CD4-positive, alpha-beta T cell treated with Interleukin-2 at 100 ng/mL for 4 hours (primary cell): ENCODE data around the gene PAX2.

ENCODE experiments used
- DNase-seq: peaks from one replicate; pipeline ENCODE4 v3.0.0-alpha.2; 2020; ENCODE audit warnings: low spot score

The PAX2 gene

DNA sequence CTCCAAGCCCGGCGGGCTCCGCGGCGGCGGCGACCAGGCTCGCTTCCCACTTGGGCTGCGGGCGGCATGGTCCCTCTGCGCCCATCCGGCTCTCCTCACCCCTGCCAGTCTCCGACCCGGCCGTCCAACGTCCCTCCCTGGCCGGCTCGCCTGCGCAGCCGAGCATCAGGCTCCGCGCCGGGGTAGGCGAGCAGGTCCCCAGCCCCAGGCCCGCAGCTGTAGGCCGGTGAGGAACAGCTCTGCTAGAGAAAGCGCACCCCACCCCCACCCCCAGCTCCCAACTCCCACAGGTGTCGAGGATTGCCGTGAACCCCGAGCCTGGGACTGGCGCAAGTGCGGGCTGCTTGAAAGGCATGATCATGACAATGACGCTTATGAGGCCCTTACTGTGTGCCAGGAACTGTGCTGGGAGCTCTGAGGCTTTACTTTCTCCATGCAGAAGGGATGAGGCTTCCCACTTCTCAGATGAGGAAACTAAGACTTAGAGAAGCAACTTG lies 20.8 kb upstream of the PAX2 start:
- DNase-seq = no peak

DNA sequence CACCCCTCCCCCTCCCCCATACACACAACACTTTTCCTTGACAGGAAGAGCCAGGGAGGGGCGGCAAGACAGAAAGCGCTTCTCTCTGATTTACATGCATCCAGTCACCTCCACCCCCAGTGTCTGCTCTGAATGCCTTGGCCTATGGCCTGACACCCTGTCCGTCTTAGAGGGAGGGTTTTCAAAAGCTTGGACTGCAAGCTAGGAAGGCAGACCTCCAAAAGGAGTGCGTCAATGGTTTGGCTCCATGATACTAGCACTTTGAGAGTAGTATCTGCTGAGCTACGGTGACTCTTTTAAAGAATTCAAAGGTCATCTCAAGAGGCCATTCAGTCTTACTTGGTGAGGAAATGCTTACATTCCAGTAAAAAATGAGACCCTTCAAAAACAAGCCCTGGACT lies 20.3 kb upstream of the PAX2 start:
- DNase-seq = no peak

DNA sequence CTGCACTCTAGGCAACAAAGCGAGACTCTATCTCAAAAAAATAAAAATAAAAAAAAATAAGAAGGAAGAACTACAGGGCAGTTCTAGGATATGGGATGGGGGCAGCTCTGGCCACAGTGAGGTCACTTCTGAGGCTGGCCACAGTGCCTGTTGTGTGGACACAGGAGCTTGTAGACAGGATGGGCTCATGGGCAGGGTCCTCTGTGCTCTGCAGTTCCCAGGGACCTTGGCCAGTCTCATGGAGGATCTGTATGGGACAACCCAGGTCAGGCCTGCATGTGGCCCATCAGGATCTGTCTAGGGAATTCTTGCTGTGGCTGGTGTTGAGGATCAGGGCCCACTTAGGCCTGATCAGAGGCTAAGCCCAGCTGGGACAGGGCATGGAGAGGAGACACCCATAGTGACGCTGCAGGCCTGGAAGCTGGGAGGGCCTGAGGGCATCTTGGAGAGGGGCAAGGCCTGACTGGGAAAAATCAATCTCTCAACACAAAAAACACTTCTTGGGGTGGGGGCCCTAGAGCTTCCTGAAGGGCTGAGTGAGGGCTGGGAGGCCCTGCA lies 19.4 kb upstream of the PAX2 start:
- DNase-seq = no peak

DNA sequence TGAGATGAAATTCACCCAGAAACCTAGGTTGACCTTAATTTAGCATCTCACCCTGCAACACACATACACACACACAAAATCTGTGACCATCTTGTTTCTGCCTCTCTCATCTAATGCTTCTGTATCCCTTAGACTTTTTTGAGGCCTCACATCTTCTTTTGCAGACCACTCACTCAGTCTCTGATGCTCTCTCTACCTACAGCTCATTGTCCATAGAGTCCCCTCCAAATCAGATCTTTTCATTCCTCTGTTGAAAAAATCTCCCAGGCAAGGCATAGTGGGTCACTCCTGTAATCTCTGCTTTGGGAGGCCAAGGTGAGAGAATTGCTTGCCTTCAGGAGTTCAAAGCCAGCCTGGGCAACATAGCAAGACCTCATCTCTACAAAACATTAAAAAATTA lies 17.6 kb upstream of the PAX2 start:
- DNase-seq = no peak

DNA sequence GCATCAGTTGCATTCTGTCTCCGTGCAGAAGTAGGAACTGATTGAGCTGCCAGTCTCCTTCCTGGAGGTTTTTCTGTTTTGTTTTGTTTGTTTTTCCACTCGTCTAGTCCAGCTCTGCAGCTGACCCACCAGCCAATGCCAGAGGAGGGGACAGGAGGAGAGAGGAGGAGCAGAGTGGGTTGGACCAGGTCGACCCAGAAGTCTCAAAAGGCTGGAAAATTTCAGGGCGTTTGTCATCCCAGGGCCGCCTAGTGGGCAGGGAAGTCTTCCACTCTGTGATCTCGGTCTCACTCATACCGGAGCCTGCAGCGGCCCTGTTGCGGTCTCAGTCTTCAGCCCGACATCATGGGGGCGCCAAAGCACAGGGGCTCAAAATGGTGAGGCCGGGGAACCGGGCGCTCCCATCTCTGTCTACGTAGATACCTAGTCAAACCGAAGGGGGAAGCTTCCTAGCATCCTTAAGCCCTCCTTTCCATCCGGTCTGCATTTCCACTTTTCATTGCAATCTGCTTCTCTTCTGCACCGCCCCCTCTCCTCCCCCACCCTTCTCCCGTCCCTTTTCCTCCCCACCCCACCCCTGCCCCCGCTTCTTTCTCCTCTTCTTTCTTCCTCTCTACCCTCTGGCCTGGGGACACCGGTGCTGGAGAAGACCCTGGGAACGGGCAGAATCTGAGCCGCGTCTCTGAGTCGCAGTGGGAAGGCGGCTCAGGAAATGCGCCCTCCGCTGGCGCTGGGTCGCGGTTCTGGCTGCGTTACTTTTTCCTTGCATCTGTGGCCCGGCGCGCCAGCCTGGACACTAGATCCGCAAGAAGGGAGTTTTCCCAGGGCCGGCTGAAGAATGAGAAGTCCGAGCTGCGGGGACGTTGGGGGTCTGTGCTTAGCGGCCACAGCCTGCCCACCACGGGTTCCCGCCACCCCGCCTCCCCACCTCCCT lies 16.2 kb upstream of the PAX2 start:
- DNase-seq = no peak

DNA sequence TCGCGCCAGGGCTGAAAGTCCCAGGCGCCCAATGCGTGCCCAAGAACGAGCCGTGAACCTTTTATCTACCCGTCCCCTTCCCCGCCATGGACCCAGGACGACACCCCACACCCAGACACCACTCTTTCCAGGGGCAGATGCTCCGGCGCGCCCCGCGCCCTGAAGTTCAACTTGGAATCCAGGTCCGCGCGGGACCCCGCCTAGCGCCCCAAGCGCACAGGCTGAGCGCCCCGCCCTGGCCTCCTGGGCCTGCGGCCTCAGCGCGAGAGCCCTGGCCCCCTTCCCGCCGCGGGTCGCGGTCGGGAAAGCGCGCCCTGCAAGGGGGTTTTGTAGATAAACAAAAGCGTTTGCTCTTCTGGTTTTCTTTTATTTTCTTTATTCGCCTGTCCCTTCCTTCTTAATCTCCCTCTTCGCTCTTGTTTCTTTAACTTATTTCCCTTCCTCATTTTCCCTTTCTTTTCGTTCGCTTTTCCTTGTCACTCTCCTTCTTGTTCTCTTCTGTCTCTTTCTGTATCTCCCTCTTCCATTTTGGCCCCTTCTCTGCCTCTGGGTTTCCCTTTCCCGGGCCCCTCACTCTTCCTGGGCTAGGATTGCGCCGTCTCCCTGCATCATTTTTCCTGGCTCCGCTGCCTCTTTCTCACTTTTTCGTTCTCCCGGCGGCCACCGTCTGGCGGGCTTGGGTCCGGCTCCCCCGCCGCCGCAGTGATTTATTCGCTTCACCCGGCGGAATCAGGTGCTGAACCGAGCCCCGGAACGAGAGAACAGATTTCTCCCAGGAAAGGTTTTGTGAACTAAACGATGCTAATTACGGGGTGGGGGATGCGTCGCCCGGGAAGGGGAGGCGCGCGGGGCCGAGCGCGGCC lies 15.3 kb upstream of the PAX2 start:
- DNase-seq = no peak

DNA sequence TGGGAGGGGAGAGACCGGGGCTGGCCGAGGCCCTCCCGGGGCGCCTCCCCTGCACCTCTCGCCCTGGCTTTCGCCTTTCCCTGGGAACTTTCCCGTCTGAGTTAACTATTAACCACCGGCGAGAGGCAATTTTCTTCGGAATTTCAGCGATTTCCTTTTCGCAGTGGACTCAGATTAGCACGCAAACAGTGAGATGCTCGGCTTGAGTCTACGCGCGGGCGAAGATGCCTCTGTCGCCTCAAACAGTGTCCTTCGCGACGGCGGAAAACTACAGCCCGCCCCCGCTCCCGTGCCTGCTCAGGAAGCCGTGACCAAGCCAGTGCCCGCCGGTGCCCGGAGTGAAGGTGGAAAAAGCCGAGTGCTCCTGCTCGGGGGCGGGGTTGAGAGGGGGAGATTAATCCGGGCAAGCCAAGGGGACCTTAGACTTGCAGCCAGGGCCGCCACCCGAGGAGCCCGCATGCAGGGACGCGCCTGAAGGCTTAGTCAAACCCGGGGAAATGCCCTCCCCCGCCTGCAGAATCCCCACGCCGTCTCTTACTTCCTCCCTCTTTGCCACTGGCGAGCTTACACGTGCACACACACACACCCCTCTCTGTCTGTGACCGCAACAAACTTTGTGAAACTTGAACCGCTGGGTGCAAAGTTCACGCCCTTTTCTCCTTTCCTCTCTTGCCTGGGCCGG lies 14.5 kb upstream of the PAX2 start:
- DNase-seq = peak; percentile 8

DNA sequence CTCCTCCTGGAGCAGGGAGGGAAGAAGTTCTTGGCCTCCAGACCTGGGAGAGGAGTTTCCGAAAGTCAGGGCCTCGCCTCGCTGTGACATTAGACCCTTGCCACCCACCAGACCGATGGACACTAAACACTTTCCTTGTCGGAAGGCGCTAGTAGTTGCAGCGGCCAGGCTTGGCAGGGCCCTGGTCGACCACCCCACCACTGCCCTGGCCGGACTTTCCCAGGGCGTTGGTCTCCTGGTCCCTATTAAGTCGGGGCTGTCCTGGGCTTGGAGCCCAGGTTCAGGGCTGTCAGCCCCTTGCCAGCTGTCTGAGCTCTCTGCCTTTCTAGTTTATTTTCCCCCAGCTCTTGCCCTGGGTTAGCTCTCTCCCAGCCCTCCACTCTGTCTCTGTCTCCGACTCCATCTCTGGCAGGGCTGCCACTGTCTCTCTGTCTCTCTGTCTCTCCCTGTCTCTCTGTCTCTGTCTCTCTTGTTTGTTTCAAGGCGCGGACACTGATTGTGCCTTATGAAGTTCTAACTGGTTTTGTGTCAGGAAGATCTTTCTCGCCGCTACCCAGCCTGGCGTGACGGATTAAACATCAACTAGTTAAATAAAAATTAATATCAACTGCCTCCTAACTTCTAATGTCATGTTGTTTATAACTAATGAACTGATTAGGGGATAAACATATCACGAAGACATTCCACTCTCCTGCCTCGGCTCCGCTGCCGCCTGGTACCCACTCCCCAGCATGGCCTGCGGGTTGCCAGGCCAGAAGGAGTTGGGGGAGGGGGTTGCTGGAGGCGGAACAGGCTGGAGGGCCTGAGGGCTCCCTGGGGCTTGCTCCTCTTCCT lies 13.8 kb upstream of the PAX2 start:
- no peak for DNase-seq

DNA sequence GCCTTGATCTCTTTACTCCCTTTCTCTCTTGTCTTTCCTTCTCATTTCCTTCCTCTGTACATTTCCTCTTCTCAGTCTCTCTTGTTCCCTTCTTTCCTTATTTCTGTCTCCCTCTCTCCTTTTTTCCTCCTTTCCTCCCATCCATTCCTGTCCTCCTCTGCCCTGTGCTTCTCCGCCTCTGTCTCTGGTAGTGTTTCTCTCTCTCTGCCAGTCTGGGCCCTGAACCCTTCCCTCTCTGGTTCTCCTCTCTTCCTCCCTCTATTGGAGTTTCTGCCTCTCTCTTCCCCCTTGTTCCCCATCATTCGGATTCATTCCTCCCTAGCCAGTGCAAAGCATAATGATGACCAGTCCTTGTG lies 13.2 kb upstream of the PAX2 start:
- DNase-seq = no peak

DNA sequence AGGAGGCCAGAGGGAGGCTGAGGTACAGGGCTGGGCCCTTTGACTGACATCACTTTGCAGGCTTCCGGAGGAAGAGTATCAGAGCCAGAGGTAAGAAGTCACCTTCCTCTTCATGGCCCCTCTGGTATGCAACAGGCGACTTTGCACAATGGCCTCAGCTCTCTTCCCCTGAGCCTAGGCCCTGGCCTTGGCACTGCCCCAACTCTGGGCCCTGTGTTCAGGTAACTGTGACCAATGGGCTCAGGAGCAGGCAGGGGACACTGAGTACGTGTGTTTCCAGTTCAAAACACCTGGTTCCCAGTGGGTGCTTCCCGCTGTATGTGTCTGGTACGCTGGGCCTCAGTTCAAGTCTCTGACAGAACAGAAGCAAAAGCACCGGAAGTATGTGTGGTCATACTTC lies 12.1 kb upstream of the PAX2 start:
- DNase-seq = no peak

DNA sequence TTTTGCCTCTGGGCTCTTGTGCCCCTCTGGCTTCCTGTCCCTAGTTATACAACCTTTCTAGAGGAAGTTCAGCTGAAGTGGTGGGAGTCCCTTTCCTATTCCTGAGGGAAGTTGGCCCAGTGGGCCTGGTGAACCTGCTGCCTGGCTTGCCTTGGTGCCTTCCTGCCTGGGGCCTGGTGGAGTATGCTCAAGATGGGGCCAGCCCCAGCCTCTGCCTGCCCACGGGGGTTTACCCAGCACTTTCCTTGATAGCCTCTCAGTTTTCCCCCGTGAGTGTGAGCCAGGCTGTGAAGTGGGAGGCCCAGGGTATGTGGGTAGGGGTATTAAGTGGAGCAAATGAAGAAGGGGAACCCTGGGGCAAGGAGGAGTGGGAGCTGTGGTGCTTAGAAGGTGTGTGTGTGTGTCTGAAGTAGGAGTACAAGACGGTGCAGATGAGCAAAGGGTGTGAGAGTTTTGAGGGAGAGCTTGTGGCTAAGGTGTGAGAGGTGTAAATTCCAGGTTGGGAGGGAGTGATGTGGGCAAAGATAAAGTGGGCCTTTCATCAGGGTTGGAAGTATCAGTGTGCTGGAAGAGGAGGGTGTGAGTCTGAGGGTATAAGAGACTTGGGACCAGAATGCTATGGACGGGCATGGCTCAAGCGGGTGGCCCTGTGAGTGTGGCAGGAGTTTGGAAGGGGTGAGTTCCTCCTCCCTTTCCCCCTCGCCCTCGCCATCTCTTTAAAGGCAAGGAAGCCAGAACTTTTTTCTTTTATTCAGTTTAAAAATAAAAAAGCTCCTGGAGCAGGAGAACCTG lies 10.9 kb upstream of the PAX2 start:
- no peak for DNase-seq

DNA sequence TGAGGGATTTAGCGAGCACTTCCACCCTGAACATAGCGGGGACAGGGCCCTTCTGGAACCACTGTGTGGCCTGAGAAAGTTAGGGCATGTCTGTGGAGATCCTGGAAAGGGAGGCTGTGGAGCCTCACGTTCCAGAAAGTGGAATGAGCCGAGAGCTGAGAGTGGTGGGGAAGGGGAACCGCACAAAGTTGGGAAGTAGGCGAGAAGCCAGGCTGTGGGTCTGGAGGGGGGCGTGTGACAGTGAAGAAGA lies 10.4 kb upstream of the PAX2 start:
- no peak for DNase-seq

DNA sequence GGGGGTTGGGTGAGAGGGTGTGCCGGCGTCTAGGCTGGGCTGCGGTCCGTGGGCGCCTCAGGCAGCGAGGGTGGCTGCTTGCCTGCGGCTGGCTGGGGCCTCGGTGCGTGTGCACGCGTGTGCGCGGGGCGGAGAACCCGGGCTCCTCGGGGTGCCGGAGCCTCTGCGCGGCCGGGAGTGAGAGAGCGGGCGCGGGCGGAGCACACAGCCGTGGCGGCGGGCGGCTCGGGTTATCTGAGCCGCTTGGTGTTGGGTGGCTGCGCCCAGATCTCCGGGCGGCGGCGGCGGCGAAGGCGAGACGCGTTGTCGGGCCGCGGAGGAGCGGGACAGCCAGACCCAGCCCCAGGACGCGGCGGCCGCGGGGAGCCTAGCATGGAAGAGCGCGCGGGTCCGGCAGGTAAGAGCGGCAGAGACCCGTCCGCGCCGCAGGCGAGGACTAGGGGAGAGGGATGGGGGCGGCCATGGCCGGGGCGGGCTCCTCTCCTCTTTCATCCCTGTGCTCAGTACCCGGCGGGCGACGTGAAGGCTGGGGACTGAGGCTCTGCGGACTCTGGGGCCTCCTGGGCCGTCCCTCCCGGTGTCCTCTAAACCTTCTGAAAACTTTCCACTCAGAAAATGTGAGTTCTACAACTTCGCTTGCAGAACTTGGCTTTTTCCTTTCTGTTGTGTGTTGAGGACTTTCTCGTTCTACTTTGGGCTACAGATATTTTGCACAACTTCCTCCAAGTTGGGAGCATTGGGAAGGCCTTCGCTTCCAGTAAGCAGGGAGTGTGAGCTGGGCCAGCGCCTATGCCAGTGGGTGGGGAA lies 9.8 kb upstream of the PAX2 start:
- DNase-seq = no peak

DNA sequence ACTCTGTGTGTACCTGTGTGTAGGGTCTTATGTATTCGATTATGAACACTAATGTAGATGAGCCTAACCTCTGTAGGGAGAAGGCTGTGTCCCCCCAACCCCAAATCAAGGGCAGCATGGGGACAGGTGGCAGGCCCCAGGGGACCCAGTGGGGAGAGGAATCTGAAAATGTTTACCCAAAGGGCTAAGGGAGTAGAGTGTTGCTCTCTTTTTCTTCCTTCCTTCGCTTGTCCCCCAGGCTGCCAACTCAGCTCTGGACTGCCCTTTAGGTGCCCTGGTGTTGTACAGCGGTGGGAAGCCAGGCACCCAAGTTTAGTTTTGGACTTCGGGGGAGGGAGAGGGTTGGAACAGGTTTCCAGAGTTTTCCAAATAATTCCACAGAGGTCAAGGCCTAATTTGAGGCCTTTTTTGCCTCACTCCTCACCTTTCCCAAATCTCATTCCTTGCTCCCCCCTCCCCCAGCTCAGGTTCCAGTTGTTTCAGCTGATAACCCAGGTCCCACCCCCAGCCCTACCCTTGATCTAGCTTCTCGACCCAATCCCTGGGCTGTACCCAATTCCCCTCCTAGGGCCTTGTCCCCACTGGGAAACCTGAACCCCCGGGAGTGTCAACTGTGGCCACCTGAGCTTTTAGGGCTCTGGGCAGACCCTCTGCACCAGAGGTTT lies 9.1 kb upstream of the PAX2 start:
- DNase-seq = no peak

DNA sequence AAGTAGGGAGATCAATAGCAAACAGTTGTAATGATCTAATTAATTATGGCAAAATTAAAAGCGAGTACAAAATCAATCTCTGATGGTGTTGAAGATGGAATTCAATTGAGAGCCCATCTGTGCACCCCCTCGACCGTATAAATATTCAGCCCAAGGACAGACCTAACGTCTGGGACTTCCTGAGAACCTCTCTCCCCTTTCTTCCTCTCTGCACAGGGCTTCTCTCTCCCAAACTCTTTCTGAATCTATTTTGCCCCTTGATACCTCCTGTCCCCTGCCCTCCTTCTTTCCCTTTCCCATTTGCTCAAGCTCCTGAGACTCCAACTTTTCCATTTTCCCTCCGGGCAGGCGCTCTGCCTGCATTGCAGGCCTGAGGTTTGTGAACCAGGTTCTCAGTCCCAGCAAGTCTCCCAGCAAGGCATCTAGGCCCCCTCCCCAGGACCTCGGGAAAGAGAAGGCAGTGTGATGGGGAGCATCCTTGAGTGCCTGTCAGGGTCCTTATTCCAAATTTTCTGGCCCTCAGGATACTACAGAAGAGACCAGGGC lies 8.5 kb upstream of the PAX2 start:
- no peak for DNase-seq

DNA sequence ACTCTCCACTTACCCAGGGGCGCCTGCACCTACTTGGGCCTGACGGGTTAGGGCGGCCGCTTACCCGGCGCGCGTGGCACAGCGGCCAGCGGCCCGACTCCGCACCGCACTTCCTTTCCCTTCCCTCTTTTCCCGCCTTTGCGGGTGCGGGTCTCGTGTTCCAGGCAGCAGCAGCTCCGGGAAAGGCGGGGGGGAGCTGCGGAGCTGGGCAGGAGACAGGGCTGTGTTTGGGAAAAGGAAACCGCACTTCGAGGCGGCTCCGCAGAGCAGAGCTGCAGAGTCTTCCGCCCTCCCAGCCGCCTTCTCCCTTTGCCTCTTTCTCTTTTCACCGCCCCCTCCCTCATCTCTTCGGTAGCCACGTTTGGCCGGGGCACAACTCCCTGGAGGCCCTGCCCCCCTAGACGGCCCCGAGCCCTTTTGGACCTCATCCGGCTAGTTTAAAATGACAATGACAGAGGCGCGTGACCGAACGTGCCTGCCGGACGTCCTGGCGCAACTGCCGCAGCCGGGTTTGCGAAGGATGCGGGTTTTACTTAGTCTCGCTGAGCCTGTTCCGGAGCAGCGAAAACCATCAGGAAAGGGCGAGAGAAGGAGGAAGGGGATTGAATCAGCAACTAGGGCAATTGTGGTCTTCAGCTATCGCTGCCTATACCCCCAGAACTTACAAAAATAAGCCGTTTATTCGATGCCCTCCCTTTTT lies 7.9 kb upstream of the PAX2 start:
- DNase-seq = no peak

DNA sequence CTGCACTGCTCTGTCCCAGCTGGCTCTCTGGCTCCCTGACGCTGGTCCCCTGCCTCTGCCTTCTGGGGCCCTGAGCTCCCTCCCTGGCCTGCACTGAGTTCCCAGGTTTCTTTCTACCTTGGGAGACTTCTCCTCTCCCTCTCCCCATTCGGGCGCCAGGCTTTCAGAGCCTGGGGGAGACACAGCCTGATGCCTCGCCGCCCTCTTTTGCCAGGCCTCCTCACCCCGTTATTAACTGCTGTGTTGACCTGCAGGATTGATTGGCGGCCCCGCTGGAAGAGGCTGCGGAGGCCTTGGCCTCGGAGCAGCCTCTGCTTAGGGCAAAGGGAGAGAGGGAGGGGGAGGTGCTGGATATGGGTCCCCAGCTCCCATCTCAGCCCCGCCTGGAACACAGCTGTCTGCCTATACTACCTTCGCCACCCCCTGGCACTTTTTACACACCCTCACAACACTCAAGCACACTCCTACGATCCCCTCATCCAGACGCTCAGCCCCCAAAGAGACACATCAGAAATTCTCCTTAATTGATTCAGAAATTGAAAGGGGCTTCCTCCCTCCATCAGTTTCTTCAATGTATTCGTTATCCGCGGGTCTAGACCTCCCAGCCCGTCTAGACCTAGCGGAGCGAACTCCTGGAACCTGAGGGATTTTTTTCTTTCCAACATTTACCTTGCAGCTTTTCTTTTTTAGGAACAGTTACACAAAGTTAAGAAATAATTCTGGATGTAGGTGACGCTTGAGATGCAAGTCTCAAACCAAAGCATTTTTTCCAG lies 7.1 kb upstream of the PAX2 start:
- no peak for DNase-seq
